NCI-H146 (cell line): ENCODE results near the gene CLIC2.

ENCODE experiments used
- DNase-seq: peaks from one replicate; lab custom pipeline; 2025; lab: John Stamatoyannopoulos, UW

Gene CLIC2

GRCh38 chrX:155262970-155263754, 71.3 kb downstream of the CLIC2 start:
- DNase-seq: peak; percentile 31

- DNase-seq: no peak
Measured at GRCh38 chrX:155259752-155260151, 74.7 kb downstream of the CLIC2 start.

GRCh38 chrX:155251391-155251790, 83.0 kb downstream of the CLIC2 start:
- no peak for DNase-seq

GRCh38 chrX:155247497-155247896, 86.9 kb downstream of the CLIC2 start:
- no peak for DNase-seq

GRCh38 chrX:155246748-155247147, 87.7 kb downstream of the CLIC2 start:
- DNase-seq: no peak

- no peak for DNase-seq
Measured at GRCh38 chrX:155242300-155242699, 92.1 kb downstream of the CLIC2 start.

GRCh38 chrX:155237719-155238118, 96.7 kb downstream of the CLIC2 start:
- DNase-seq: no peak

- no peak for DNase-seq
Measured at GRCh38 chrX:155235891-155236290, 98.5 kb downstream of the CLIC2 start.

- no peak for DNase-seq
Measured at GRCh38 chrX:155231163-155231562, 103.3 kb downstream of the CLIC2 start.
